Measurements from ENCODE around the gene VPS72.
A peak's percentile ranks its signal among the peaks of the same experiment; 100 is the strongest.

VPS72 gene

DNA sequence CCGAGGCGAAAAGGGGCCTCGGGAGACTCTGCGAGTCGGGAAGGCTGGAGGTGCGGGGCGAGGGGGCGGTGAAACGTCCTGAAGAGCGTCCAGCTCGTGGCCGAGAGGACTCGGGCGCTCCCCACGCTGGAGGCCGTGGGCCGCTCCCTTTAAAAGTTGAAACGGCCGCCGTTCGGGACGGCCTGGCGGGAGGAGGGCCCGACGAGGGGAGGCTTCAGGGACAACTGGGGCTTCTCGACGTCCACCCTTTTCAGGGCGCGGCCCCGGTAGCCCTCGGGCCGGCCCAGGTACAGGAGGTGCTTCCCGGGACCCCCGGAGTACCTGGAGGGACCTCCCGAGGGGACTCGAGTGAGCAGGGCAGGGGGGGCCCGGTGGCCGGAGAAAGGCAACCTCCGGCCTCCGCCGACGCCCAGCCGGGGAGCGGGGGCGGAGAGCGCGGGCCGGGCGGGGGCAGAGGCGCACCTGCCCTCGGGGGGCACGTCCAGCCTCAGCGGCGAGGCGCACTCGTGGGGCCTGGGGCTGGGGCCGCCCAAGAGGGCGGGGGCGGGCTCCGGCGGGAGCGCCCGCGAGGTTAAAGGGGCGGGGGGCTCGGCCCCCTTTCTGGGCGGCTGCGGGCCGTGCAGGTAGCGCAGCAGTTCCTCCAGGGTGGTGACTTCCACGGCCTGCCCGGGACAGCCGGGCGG is 57.5 kb downstream of the VPS72 start:
- Histone ChIP-seq H3K4me1 (ENCODE audit: control insufficient read depth, insufficient read depth, low read length) (peaks cover 16% of the 10 kb centered on the region; the same call in 1 of the 2 replicates), H3K36me3 (ENCODE audit: control insufficient read depth, insufficient read depth, low read length) (peaks cover 26% of the 10 kb centered on the region), H3K27me3 (ENCODE audit: control insufficient read depth, insufficient read depth, low read length) (peaks cover 18% of the 10 kb centered on the region; the same call in 1 of the 2 replicates), H3K27ac (ENCODE audit: low read depth, low read length) (no peak overlapping the region; the same call in 1 of the 2 replicates), H3K9ac (ENCODE audit: low read length) (no peak overlapping the region), H3K9me3 (ENCODE audit: control insufficient read depth, insufficient read depth, low read depth, low read length) (no peaks in the 10 kb centered on the region), H3K4me3 (ENCODE audit: low read depth, low read length) (peak overlapping the region; percentile 56)

GRCh38 chr1:151131701-151132334 is 58.2 kb downstream of the VPS72 start:
- H3K36me3 ChIP-seq (ENCODE audit: control insufficient read depth, insufficient read depth, low read length), result peaks cover 26% of the 10 kb centered on the region
- H3K27me3 ChIP-seq (ENCODE audit: control insufficient read depth, insufficient read depth, low read length), result peaks cover 18% of the 10 kb centered on the region; the same call in 1 of the 2 replicates
- peak overlapping the region; percentile 1 for H3K9ac ChIP-seq (ENCODE audit: low read length)
- peak overlapping the region; percentile 52 for H3K4me3 ChIP-seq (ENCODE audit: low read depth, low read length)
- H3K27ac ChIP-seq (ENCODE audit: low read depth, low read length), result no peak overlapping the region; the same call in 1 of the 2 replicates
- peaks cover 16% of the 10 kb centered on the region; the same call in 1 of the 2 replicates for H3K4me1 ChIP-seq (ENCODE audit: control insufficient read depth, insufficient read depth, low read length)
- H3K9me3 ChIP-seq (ENCODE audit: control insufficient read depth, insufficient read depth, low read depth, low read length), result no peaks in the 10 kb centered on the region

DNA sequence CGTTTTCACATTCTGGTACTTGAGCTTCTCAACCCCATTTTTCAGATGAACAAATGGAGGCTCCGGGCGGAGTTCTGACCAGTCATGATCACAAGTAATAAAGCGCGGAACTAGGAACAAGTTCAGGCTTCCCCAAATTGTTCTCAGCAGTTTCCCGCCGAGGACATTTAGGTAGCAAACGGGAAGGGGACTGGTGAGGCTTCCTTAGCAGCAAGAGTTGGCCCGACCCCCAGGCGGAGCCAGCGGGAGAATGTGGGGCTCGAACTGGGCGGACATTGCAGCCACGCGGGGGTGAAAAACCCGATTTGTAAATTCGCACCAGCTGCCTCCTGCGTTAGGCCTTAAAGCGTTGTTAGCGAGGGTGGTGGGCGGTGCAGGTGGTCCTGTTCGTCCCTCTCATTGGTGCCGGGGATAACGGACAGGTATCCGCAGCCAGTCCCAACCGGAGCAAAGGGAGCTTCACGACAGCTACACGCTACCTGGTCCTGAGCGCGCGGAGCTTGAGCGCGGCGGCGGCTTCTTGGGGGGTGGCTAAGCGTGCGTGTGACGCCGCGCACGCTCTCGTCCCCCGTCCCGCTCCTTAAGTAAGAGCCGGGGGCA is 58.9 kb downstream of the VPS72 start:
- H3K4me3 ChIP-seq (ENCODE audit: low read depth, low read length), result peak overlapping the region; percentile 52
- peak overlapping the region; percentile 5 for H3K9ac ChIP-seq (ENCODE audit: low read length)
- H3K27ac ChIP-seq (ENCODE audit: low read depth, low read length), result no peak overlapping the region

DNA sequence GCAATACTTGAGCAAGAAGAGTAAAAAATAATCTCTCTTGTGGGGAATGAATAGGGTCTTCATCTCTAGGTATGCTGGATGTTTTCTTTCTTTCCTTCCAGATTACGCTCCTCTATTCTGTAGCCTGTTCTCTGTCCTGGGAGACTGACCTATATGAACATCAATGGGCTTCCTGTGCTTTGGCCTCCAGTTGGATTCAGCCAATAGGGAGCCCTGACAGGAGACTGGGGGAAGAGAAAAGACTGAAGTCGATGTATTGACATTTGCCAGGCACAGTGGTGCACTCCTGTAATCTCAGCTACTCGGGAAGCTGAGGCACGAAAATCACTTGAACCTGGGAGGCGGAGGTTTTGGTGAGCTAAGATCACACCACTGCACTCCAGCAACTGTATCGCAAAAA is 61.2 kb downstream of the VPS72 start:
- no peak overlapping the region for H3K9ac ChIP-seq (ENCODE audit: low read length)
- peaks cover 24% of the 10 kb centered on the region for H3K4me1 ChIP-seq (ENCODE audit: control insufficient read depth, insufficient read depth, low read length)
- no peaks in the 10 kb centered on the region for H3K36me3 ChIP-seq (ENCODE audit: control insufficient read depth, insufficient read depth, low read length)
- H3K27ac ChIP-seq (ENCODE audit: low read depth, low read length), result no peak overlapping the region
- H3K4me3 ChIP-seq (ENCODE audit: low read depth, low read length), result no peak overlapping the region
- H3K27me3 ChIP-seq (ENCODE audit: control insufficient read depth, insufficient read depth, low read length), result peaks cover 18% of the 10 kb centered on the region; the same call in 1 of the 2 replicates
- H3K9me3 ChIP-seq (ENCODE audit: control insufficient read depth, insufficient read depth, low read depth, low read length), result no peaks in the 10 kb centered on the region

More for the DNA sequence above, 58.9 kb downstream of the VPS72 start:
- no peaks in the 10 kb centered on the region for H3K9me3 ChIP-seq (ENCODE audit: control insufficient read depth, insufficient read depth, low read depth, low read length)
- peaks cover 16% of the 10 kb centered on the region; the same call in 1 of the 2 replicates for H3K4me1 ChIP-seq (ENCODE audit: control insufficient read depth, insufficient read depth, low read length)
- H3K36me3 ChIP-seq (ENCODE audit: control insufficient read depth, insufficient read depth, low read length), result peaks cover 19% of the 10 kb centered on the region
- peaks cover 18% of the 10 kb centered on the region; the same call in 1 of the 2 replicates for H3K27me3 ChIP-seq (ENCODE audit: control insufficient read depth, insufficient read depth, low read length)

Measured in HUES6 (cell line).